ENCODE data around the gene LIPA.

LIPA gene

GRCh38 chr10:89297791-89298190, 46.2 kb upstream of the LIPA start:
- TF ChIP-seq TCF12 (IDR thresholded peaks at IDR 0.05; ENCODE audit: low read depth), result no peak
- no peak for TF ChIP-seq TAF1 (IDR thresholded peaks at IDR 0.05; ENCODE audit: low read depth)
- no peak for TF ChIP-seq CEBPB (IDR thresholded peaks at IDR 0.05)
- no peak for TF ChIP-seq FOXM1 (IDR thresholded peaks at IDR 0.05; ENCODE audit: borderline replicate concordance, low read depth)
- TF ChIP-seq, protein P1, sequence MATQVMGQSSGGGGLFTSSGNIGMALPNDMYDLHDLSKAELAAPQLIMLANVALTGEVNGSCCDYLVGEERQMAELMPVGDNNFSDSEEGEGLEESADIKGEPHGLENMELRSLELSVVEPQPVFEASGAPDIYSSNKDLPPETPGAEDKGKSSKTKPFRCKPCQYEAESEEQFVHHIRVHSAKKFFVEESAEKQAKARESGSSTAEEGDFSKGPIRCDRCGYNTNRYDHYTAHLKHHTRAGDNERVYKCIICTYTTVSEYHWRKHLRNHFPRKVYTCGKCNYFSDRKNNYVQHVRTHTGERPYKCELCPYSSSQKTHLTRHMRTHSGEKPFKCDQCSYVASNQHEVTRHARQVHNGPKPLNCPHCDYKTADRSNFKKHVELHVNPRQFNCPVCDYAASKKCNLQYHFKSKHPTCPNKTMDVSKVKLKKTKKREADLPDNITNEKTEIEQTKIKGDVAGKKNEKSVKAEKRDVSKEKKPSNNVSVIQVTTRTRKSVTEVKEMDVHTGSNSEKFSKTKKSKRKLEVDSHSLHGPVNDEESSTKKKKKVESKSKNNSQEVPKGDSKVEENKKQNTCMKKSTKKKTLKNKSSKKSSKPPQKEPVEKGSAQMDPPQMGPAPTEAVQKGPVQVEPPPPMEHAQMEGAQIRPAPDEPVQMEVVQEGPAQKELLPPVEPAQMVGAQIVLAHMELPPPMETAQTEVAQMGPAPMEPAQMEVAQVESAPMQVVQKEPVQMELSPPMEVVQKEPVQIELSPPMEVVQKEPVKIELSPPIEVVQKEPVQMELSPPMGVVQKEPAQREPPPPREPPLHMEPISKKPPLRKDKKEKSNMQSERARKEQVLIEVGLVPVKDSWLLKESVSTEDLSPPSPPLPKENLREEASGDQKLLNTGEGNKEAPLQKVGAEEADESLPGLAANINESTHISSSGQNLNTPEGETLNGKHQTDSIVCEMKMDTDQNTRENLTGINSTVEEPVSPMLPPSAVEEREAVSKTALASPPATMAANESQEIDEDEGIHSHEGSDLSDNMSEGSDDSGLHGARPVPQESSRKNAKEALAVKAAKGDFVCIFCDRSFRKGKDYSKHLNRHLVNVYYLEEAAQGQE (IDR thresholded peaks at IDR 0.05; ENCODE audit: low read depth), result no peak
- TF ChIP-seq NFIC (IDR thresholded peaks at IDR 0.05), result no peak
- TF ChIP-seq ZBTB7A (IDR thresholded peaks at IDR 0.05; ENCODE audit: low read depth), result no peak
- no peak for TF ChIP-seq EP300 (IDR thresholded peaks at IDR 0.05; ENCODE audit: borderline replicate concordance)
- no peak for TF ChIP-seq RAD21 (IDR thresholded peaks at IDR 0.05; ENCODE audit: low read depth)
- TF ChIP-seq EGR1 (IDR thresholded peaks at IDR 0.05), result no peak
- TF ChIP-seq CREB1 (IDR thresholded peaks at IDR 0.05; ENCODE audit: low read depth), result no peak
- TF ChIP-seq TEAD4 (IDR thresholded peaks at IDR 0.05), result no peak
- TF ChIP-seq YY1 (IDR thresholded peaks at IDR 0.05; ENCODE audit: low read depth), result no peak

DNA sequence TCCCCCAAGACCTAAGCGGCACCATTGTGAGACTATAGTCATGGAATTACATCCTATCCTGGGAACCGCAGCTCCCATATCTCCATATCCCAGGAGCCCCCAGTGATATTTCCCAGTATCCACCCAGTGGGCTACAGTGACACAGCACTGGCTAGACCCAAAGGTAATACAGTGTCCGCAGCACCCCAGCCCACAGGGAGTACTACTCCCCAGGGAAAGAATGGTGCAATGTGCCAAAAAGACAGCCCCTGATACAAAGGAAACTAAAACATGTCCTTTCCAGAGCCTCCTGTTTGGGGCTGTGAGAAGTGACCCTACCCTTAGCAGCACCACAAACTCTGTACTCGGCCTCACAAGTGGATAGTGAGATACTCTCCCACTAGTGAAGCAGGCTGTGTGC, 45.8 kb upstream of the LIPA start:
- TF ChIP-seq NFIC (IDR thresholded peaks at IDR 0.05) (no peak), CREB1 (IDR thresholded peaks at IDR 0.05; ENCODE audit: low read depth) (no peak), EGR1 (IDR thresholded peaks at IDR 0.05) (no peak)
- TF ChIP-seq, protein P2, sequence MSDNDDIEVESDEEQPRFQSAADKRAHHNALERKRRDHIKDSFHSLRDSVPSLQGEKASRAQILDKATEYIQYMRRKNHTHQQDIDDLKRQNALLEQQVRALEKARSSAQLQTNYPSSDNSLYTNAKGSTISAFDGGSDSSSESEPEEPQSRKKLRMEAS (IDR thresholded peaks at IDR 0.05), result no peak

DNA sequence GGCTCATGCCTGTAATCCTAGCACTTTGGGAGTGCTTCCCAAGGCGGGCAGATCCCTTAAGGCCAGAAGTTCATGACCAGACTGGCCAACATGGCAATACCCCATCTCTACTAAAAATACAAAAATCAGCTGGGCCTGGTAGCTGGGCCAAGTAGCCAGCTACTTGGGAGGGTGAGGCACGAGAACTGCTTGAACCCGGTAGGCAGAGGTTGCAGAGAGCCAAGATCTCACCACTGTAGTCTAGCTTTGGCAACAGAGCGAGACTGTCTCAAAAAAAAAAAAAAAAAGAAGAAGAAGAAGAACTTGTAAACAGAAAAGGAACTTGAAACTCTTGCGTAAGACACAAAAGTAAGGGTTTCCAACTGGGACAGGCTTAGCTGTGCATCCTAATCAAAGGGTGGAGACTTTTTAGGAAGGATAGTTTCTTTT, 44.7 kb upstream of the LIPA start:
- TF ChIP-seq CEBPB (IDR thresholded peaks at IDR 0.05) (peak; percentile 93), TAF1 (IDR thresholded peaks at IDR 0.05; ENCODE audit: low read depth) (no peak)

DNA sequence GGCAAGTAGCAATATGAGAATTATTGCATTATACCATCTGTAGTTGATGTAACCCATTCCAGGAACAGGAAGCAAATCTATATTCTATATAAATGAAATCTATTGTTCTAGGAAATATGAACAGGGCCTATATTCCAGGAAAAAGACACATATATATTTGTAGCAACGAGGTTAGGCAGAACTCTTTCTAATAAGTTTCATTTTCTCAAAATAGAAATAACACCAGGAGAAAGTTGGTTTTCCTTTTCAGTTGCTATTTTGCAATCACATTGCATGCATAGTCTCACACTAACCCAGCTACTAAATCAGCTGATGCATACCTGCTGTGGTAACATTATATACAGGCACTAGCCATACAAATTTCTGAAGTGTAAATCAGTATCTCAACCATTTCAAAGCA, 44.0 kb upstream of the LIPA start:
- TF ChIP-seq EGR1 (IDR thresholded peaks at IDR 0.05) (no peak), TEAD4 (IDR thresholded peaks at IDR 0.05) (peak; percentile 64), CEBPB (IDR thresholded peaks at IDR 0.05) (peak; percentile 92)

- TF ChIP-seq RAD21 (IDR thresholded peaks at IDR 0.05; ENCODE audit: low read depth) (no peak), TAF1 (IDR thresholded peaks at IDR 0.05; ENCODE audit: low read depth) (no peak), CEBPB (IDR thresholded peaks at IDR 0.05) (0 out of 2 replicates have a peak, but pooled peaks have one; percentile 21)
Measured at GRCh38 chr10:89294721-89295239, 43.2 kb upstream of the LIPA start.

GRCh38 chr10:89283936-89284475, 32.4 kb upstream of the LIPA start:
- 0 out of 2 replicates have a peak, but pooled peaks have one; percentile 5 for TF ChIP-seq NFIC (IDR thresholded peaks at IDR 0.05)
- TF ChIP-seq, protein P1 (IDR thresholded peaks at IDR 0.05; ENCODE audit: low read depth), result no peak
- TF ChIP-seq, protein P2 (IDR thresholded peaks at IDR 0.05), result peak; percentile 2; the same call in 1 of the 2 replicates
- no peak for TF ChIP-seq CREB1 (IDR thresholded peaks at IDR 0.05; ENCODE audit: low read depth)
- no peak for TF ChIP-seq CEBPB (IDR thresholded peaks at IDR 0.05)

GRCh38 chr10:89283025-89283935, 31.7 kb upstream of the LIPA start:
- TF ChIP-seq ZBTB7A (IDR thresholded peaks at IDR 0.05; ENCODE audit: low read depth) (no peak), CREB1 (IDR thresholded peaks at IDR 0.05; ENCODE audit: low read depth) (no peak), TCF12 (IDR thresholded peaks at IDR 0.05; ENCODE audit: low read depth) (peak; percentile 12; the same call in 1 of the 2 replicates), RAD21 (IDR thresholded peaks at IDR 0.05; ENCODE audit: low read depth) (no peak), FOXM1 (IDR thresholded peaks at IDR 0.05; ENCODE audit: borderline replicate concordance, low read depth) (peak; percentile 16; the same call in 1 of the 2 replicates)
- TF ChIP-seq, protein P2 (IDR thresholded peaks at IDR 0.05), result peak; percentile 67
